Measurements from ENCODE around the gene SAG.

Gene SAG

GRCh38 chr2:233380132-233380895 is 72.7 kb downstream of the SAG start:
- DNase-seq (ENCODE audit: low read depth), result no peak

- no peak for DNase-seq (ENCODE audit: low read depth)
Measured at GRCh38 chr2:233380995-233381637, 73.5 kb downstream of the SAG start.

- no peak for DNase-seq (ENCODE audit: low read depth)
Measured at GRCh38 chr2:233381638-233381995, 74.0 kb downstream of the SAG start.

GRCh38 chr2:233384015-233384414 is 76.4 kb downstream of the SAG start:
- DNase-seq (ENCODE audit: low read depth), result no peak

- DNase-seq (ENCODE audit: low read depth), result no peak
Measured at GRCh38 chr2:233384811-233385488, 77.3 kb downstream of the SAG start.

- DNase-seq (ENCODE audit: low read depth), result no peak
Measured at GRCh38 chr2:233385489-233386044, 78.0 kb downstream of the SAG start.

- DNase-seq (ENCODE audit: low read depth), result no peak
Measured at GRCh38 chr2:233386382-233387041, 78.9 kb downstream of the SAG start.

- DNase-seq (ENCODE audit: low read depth), result no peak
Measured at GRCh38 chr2:233387225-233387624, 79.6 kb downstream of the SAG start.

- no peak for DNase-seq (ENCODE audit: low read depth)
Measured at GRCh38 chr2:233387667-233388528, 80.3 kb downstream of the SAG start.

- no peak for DNase-seq (ENCODE audit: low read depth)
Measured at GRCh38 chr2:233389601-233390125, 82.0 kb downstream of the SAG start.

- DNase-seq (ENCODE audit: low read depth), result no peak
Measured at GRCh38 chr2:233395687-233396086, 88.1 kb downstream of the SAG start.
